ENCODE results near the gene C3. TPM values are rescaled to one million over a fixed set of nuclear protein-coding genes. Genes with fewer than 3 reads are reported as not detected.

The C3 gene
- total RNA-seq, 1 experiment from 2014 or later, result 658 TPM

DNA sequence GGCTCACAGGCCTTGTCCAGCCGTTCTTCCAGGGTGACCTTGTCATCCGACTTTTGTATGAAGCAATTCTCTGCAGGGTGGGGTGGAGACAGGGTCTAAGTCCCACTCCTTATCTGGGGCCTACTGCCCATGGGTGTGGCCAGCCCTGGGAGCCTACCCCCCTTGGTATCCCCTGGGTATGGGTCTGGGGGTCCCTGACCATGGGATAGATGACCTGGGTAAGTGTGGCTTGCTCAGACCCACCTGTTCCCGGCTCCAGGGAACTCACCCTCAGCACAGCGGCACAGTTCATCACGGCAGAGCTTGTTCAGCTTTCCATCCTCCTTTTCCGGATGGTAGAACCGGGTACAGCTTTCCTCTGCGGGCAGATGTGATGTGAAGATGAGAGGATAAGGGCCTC is 41.3 kb downstream of the C3 start:
- no TSS peak for BruUV-seq (replicated peaks)
- no peaks in the 10 kb centered on the region for H3K9me3 Mint-ChIP-seq (ENCODE audit: low read depth, unreplicated experiment)
- CTCF ChIA-PET, result no interaction called here
- no peaks in the 10 kb centered on the region for H3K4me1 Mint-ChIP-seq (ENCODE audit: low read depth, unreplicated experiment)
- H3K27ac Mint-ChIP-seq (ENCODE audit: unreplicated experiment), result no peak overlapping the region
- no peak overlapping the region for H3K4me3 Mint-ChIP-seq (ENCODE audit: low read depth, unreplicated experiment)
- H3K36me3 Mint-ChIP-seq (ENCODE audit: insufficient read depth, unreplicated experiment), result peaks cover 47% of the 10 kb centered on the region
- TF ChIP-seq, protein P1, sequence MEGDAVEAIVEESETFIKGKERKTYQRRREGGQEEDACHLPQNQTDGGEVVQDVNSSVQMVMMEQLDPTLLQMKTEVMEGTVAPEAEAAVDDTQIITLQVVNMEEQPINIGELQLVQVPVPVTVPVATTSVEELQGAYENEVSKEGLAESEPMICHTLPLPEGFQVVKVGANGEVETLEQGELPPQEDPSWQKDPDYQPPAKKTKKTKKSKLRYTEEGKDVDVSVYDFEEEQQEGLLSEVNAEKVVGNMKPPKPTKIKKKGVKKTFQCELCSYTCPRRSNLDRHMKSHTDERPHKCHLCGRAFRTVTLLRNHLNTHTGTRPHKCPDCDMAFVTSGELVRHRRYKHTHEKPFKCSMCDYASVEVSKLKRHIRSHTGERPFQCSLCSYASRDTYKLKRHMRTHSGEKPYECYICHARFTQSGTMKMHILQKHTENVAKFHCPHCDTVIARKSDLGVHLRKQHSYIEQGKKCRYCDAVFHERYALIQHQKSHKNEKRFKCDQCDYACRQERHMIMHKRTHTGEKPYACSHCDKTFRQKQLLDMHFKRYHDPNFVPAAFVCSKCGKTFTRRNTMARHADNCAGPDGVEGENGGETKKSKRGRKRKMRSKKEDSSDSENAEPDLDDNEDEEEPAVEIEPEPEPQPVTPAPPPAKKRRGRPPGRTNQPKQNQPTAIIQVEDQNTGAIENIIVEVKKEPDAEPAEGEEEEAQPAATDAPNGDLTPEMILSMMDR (IDR thresholded peaks at IDR 0.05; ENCODE audit: unreplicated experiment), result no peak
- intact Hi-C loops (cut with micrococcal nuclease; ENCODE audit: unreplicated experiment), result no loop called here
- H3K27me3 Mint-ChIP-seq (ENCODE audit: unreplicated experiment), result no peaks in the 10 kb centered on the region
- DNase-seq, result no peak

DNA sequence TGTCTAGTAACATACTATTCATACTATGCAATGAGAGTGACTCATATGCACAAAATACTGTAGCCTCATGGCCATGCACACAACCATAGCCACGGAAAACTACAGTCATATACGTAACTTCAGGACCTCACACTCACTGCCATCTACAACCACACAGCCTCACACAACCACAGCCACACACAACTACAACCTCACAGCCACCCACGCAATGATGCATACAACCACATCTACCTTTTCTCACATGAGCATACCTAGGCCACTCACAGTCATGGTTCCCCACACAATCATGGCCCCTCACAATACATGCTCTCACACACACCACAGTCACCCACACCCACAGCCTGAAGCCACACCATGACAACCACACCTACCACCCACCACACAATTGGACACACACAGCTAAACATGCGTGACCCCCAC is 41.8 kb downstream of the C3 start:
- TF ChIP-seq, protein P1 (IDR thresholded peaks at IDR 0.05; ENCODE audit: unreplicated experiment), result no peak
- no TSS peak for BruUV-seq (replicated peaks)

DNA sequence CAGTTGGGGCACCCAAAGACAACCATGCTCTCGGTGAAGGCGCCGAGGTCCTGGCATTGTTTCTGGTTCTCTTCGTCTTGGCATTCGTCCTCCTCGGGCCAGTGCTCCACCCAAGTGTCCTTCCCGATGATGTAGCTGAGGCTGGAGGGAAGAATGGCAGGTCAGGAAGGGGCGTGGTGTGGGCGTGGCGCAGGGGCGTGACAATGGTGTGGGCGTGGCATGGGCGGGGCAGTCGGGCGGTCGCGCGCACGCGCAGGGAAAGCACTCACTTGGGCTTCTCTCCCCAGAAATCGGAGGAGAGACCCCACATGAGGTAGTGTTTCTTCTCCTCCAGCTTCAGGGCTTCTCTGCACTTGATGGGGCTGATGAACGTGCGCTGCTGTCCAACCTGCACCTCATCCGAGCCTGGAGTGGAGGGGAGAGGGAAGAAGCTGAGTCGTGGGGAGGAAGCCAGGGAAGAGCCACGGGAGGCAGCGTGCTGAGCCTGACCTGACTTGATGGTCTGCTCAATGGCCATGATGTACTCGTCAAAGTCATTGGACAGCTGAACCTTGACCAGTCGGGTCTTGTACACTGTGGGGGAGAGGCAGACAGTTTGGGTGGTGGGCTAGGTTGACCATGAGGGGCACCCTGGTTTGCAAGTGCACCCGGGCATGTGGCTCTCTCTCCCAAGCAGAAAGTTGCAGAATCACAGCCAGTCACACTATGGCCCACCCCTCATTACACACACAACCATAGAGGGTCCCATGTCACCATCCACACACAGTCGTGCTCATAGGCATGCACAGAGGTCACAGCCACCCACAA is 42.4 kb downstream of the C3 start:
- no peak for DNase-seq
- no TSS peak for BruUV-seq (replicated peaks)
- TF ChIP-seq, protein P1 (IDR thresholded peaks at IDR 0.05; ENCODE audit: unreplicated experiment), result no peak
- intact Hi-C loops (cut with micrococcal nuclease; ENCODE audit: unreplicated experiment), result no loop called here
- H3K27me3 Mint-ChIP-seq (ENCODE audit: unreplicated experiment), result no peaks in the 10 kb centered on the region
- H3K9me3 Mint-ChIP-seq (ENCODE audit: low read depth, unreplicated experiment), result no peaks in the 10 kb centered on the region
- peaks cover 47% of the 10 kb centered on the region for H3K36me3 Mint-ChIP-seq (ENCODE audit: insufficient read depth, unreplicated experiment)
- CTCF ChIA-PET, result no interaction called here
- no peaks in the 10 kb centered on the region for H3K4me1 Mint-ChIP-seq (ENCODE audit: low read depth, unreplicated experiment)
- no peak overlapping the region for H3K4me3 Mint-ChIP-seq (ENCODE audit: low read depth, unreplicated experiment)
- H3K27ac Mint-ChIP-seq (ENCODE audit: unreplicated experiment), result peak overlapping the region; percentile 76

More for the DNA sequence above, 41.8 kb downstream of the C3 start:
- H3K36me3 Mint-ChIP-seq (ENCODE audit: insufficient read depth, unreplicated experiment), result peaks cover 47% of the 10 kb centered on the region
- no peak overlapping the region for H3K4me3 Mint-ChIP-seq (ENCODE audit: low read depth, unreplicated experiment)
- no peak overlapping the region for H3K27ac Mint-ChIP-seq (ENCODE audit: unreplicated experiment)
- intact Hi-C loops (cut with micrococcal nuclease; ENCODE audit: unreplicated experiment), result no loop called here
- CTCF ChIA-PET, result no interaction called here
- H3K27me3 Mint-ChIP-seq (ENCODE audit: unreplicated experiment), result no peaks in the 10 kb centered on the region
- H3K9me3 Mint-ChIP-seq (ENCODE audit: low read depth, unreplicated experiment), result no peaks in the 10 kb centered on the region
- no peak for DNase-seq
- no peaks in the 10 kb centered on the region for H3K4me1 Mint-ChIP-seq (ENCODE audit: low read depth, unreplicated experiment)

DNA sequence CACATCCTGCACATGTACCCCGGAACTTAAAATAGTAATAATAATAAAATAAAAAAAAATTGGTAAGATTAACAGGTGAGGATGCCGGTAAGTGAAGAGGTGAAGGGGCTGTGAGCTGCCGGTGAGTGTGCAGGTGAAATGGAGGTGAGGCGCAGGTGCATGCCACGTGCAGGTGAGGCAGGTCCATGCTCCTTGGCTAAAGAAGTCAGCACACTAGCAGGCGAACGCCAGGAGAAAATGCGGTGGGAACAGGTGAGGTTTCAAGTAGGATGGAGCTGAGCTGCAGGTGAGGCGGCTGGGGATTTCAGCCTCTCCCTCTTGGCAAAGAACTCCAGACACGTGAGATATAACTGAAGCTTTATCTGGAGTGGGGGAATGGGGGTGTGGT is 43.0 kb downstream of the C3 start:
- H3K36me3 Mint-ChIP-seq (ENCODE audit: insufficient read depth, unreplicated experiment), result peaks cover 47% of the 10 kb centered on the region
- H3K4me3 Mint-ChIP-seq (ENCODE audit: low read depth, unreplicated experiment), result no peak overlapping the region
- peak overlapping the region; percentile 76 for H3K27ac Mint-ChIP-seq (ENCODE audit: unreplicated experiment)
- no peaks in the 10 kb centered on the region for H3K4me1 Mint-ChIP-seq (ENCODE audit: low read depth, unreplicated experiment)
- CTCF ChIA-PET, result no interaction called here
- intact Hi-C loops (cut with micrococcal nuclease; ENCODE audit: unreplicated experiment), result no loop called here
- DNase-seq, result no peak
- H3K27me3 Mint-ChIP-seq (ENCODE audit: unreplicated experiment), result no peaks in the 10 kb centered on the region
- no peaks in the 10 kb centered on the region for H3K9me3 Mint-ChIP-seq (ENCODE audit: low read depth, unreplicated experiment)
- no TSS peak for BruUV-seq (replicated peaks)
- TF ChIP-seq, protein P1 (IDR thresholded peaks at IDR 0.05; ENCODE audit: unreplicated experiment), result no peak
